ENCODE results near the gene LYSMD4.

DNA sequence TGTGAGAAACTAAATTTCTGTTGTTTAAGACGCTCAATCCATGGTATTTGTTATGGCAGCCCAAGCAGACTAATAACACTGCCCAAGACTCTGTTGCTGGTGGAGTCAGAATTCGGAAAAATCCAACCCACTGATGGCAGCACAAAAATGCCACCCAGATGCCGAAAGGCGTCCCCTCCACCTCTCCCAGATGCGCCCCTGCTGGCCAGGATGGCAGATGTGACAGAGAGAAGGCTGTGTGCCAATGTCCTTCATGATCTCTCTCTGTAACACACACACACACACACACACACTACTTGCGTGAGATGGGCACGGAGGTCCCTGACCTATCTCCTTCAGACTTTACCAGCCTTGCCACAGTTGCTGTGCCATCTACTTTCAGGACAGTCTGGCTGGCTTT is 10.9 kb upstream of the LYSMD4 start:
- TF ChIP-seq, protein P1, sequence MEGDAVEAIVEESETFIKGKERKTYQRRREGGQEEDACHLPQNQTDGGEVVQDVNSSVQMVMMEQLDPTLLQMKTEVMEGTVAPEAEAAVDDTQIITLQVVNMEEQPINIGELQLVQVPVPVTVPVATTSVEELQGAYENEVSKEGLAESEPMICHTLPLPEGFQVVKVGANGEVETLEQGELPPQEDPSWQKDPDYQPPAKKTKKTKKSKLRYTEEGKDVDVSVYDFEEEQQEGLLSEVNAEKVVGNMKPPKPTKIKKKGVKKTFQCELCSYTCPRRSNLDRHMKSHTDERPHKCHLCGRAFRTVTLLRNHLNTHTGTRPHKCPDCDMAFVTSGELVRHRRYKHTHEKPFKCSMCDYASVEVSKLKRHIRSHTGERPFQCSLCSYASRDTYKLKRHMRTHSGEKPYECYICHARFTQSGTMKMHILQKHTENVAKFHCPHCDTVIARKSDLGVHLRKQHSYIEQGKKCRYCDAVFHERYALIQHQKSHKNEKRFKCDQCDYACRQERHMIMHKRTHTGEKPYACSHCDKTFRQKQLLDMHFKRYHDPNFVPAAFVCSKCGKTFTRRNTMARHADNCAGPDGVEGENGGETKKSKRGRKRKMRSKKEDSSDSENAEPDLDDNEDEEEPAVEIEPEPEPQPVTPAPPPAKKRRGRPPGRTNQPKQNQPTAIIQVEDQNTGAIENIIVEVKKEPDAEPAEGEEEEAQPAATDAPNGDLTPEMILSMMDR (IDR thresholded peaks at IDR 0.05) = peak; percentile 24
- no peak for TF ChIP-seq EZH2 (IDR thresholded peaks at IDR 0.05)
